H1 (cell line): ENCODE results near the gene THG1L. TPM values are rescaled to one million over a fixed set of nuclear protein-coding genes. Genes with fewer than 3 reads are reported as not detected.
A peak's percentile ranks its signal among the peaks of the same experiment; 100 is the strongest.

ENCODE experiments used
- CTCF ChIA-PET: fragments of 300-600 bp; sonication (Branson Sonifier 250); formaldehyde crosslinking; loops from one replicate; lab custom pipeline; 2021; ENCODE audit not compliant: partially characterized antibody; lab: Charles Lee
- POLR2A ChIA-PET: fragments of 300-600 bp; sonication (Branson Sonifier 250); formaldehyde crosslinking; loops from one replicate; lab custom pipeline; 2021; ENCODE audit warnings: inconsistent platforms; ENCODE audit not compliant: partially characterized antibody; lab: Charles Lee
- DNase-seq, 2 experiments: peaks; one replicate each; pipeline versions ENCODE4 v3.0.0 to v3.0.0-alpha.2; 2010 to 2022; ENCODE audit warnings: low spot score in 2 of 2, low read depth in 1 of 2, mixed read lengths in 1 of 2
- FAIRE-seq: peaks from 2 replicates; lab custom pipeline; 2011; peaks lifted over from hg19 to GRCh38; lab: Jason Lieb, UNC
- H2AFZ ChIP-seq: 2 replicates; pipeline ENCODE4 v1.8.1; 2012; ENCODE audit warnings: low read length, inconsistent platforms
- H2AK5ac ChIP-seq: 2 replicates; pipeline ENCODE4 v1.6.1; 2013; ENCODE audit warnings: low read depth, low read length
- H2BK120ac ChIP-seq: replicated peaks from 2 replicates; pipeline ENCODE3; 2013; ENCODE audit warnings: low read depth, low read length, inconsistent platforms
- H2BK12ac ChIP-seq: 2 replicates; pipeline ENCODE4 v1.6.1; 2013; ENCODE audit warnings: low read depth, low read length
- H2BK15ac ChIP-seq: 2 replicates; pipeline ENCODE4 v1.6.1; 2013; ENCODE audit warnings: low read length
- H2BK20ac ChIP-seq: 2 replicates; pipeline ENCODE4 v1.6.1; 2013; ENCODE audit warnings: low read length
- H2BK5ac ChIP-seq: 2 replicates; pipeline ENCODE4 v1.6.1; 2013; ENCODE audit warnings: low read depth, low read length
- H3K14ac ChIP-seq: 2 replicates; pipeline ENCODE4 v1.6.1; 2013; ENCODE audit warnings: inconsistent platforms; ENCODE audit not compliant: insufficient read length
- H3K18ac ChIP-seq: 2 replicates; pipeline ENCODE4 v1.6.1; 2013; ENCODE audit warnings: low read length; ENCODE audit errors: extremely low read depth
- H3K23ac ChIP-seq: 2 replicates; pipeline ENCODE4 v1.6.1; 2013; ENCODE audit warnings: inconsistent platforms; ENCODE audit not compliant: insufficient read length
- H3K23me2 ChIP-seq: 2 replicates; pipeline ENCODE4 v1.6.1; 2013; ENCODE audit warnings: low read depth, low read length
- H3K27ac ChIP-seq: 2 replicates; pipeline ENCODE4 v1.6.1; 2011; ENCODE audit warnings: low read depth, low read length, inconsistent platforms
- H3K27me3 ChIP-seq, 4 experiments: replicated peaks in 1 of 4; 1 replicate in 1 of 4; 2 replicates in 3 of 4; pipeline versions ENCODE4 v1.6.1 to v1.8.1; 2011 to 2013; ENCODE audit warnings: low read length in 3 of 4, mild to moderate bottlenecking in 3 of 4, inconsistent platforms in 2 of 4, mixed read lengths in 2 of 4, moderate library complexity in 1 of 4; ENCODE audit not compliant: control insufficient read depth in 3 of 4, insufficient read depth in 3 of 4; ENCODE audit errors: extremely low read depth in 1 of 4
- H3K36me3 ChIP-seq, 4 experiments: 2 replicates each; pipeline versions ENCODE4 v1.6.1 to v1.8.1; 2011 to 2013; ENCODE audit warnings: mild to moderate bottlenecking in 4 of 4, low read length in 3 of 4, moderate library complexity in 2 of 4, control low read depth in 1 of 4, inconsistent platforms in 1 of 4; ENCODE audit not compliant: insufficient read depth in 4 of 4, control insufficient read depth in 2 of 4
- H3K4ac ChIP-seq: replicated peaks from 2 replicates; pipeline ENCODE3; 2013; ENCODE audit warnings: low read length, low read depth, mixed read lengths, inconsistent platforms; ENCODE audit not compliant: insufficient read length
- H3K4me1 ChIP-seq, 4 experiments: replicated peaks in 1 of 4; 1 replicate in 1 of 4; 2 replicates in 3 of 4; pipeline versions ENCODE4 v1.6.1 to v1.8.1; 2011 to 2013; ENCODE audit warnings: low read length in 3 of 4, inconsistent platforms in 2 of 4, mixed read lengths in 1 of 4; ENCODE audit not compliant: insufficient read depth in 4 of 4, control insufficient read depth in 3 of 4
- H3K4me2 ChIP-seq, 2 experiments: 2 replicates each; pipeline versions ENCODE4 v1.6.1 to v1.8.1; 2011 to 2013; ENCODE audit warnings: low read depth in 2 of 2, low read length in 2 of 2, control low read depth in 1 of 2, inconsistent platforms in 1 of 2, mild to moderate bottlenecking in 1 of 2; ENCODE audit not compliant: insufficient read depth in 1 of 2
- H3K4me3 ChIP-seq, 4 experiments: fragments of 200-600, 300-600 bp in 1 of 4; sonication (generic), shearing (Covaris generic), sonication (Bioruptor Twin) in 1 of 4; 2 replicates each; pipeline versions ENCODE4 v1.5.1 to v1.8.1; 2011 to 2016; ENCODE audit warnings: low read length in 4 of 4, low read depth in 3 of 4, control low read depth in 2 of 4, inconsistent platforms in 2 of 4, mild to moderate bottlenecking in 2 of 4, mixed read lengths in 1 of 4, moderate library complexity in 1 of 4; ENCODE audit not compliant: insufficient read depth in 2 of 4; ENCODE audit errors: extremely low read depth in 1 of 4
- H3K56ac ChIP-seq: replicated peaks from 2 replicates; pipeline ENCODE3; 2013; ENCODE audit warnings: low read depth, mild to moderate bottlenecking, mixed read lengths, low read length, inconsistent platforms; ENCODE audit not compliant: insufficient read length
- H3K79me1 ChIP-seq: 2 replicates; pipeline ENCODE4 v1.6.1; 2013; ENCODE audit warnings: low read depth, low read length, control low read depth
- H3K79me2 ChIP-seq, 2 experiments: 2 replicates each; pipeline versions ENCODE4 v1.6.1 to v1.8.1; 2012 to 2013; ENCODE audit warnings: low read length in 2 of 2, mild to moderate bottlenecking in 2 of 2, inconsistent platforms in 1 of 2; ENCODE audit not compliant: insufficient read depth in 2 of 2, control insufficient read depth in 1 of 2
- H3K9ac ChIP-seq, 4 experiments: replicated peaks in 1 of 4; 1 replicate in 1 of 4; 2 replicates in 3 of 4; pipeline versions ENCODE4 v1.6.1 to v1.8.1; 2011 to 2013; ENCODE audit warnings: low read depth in 3 of 4, low read length in 3 of 4, control low read depth in 2 of 4, mild to moderate bottlenecking in 2 of 4, moderate library complexity in 2 of 4, inconsistent platforms in 1 of 4; ENCODE audit errors: extremely low read depth in 1 of 4
- H3K9me3 ChIP-seq, 2 experiments: 2 replicates each; pipeline versions ENCODE4 v1.6.1 to v1.8.1; 2012 to 2013; ENCODE audit warnings: mild to moderate bottlenecking in 2 of 2, moderate library complexity in 2 of 2, control low read depth in 1 of 2, inconsistent platforms in 1 of 2, low read depth in 1 of 2, low read length in 1 of 2, mixed read lengths in 1 of 2; ENCODE audit not compliant: insufficient read depth in 2 of 2
- H4K20me1 ChIP-seq, 2 experiments: replicated peaks in 1 of 2; 2 replicates each; pipeline versions ENCODE3 to v1.8.1; 2011 to 2013; ENCODE audit warnings: inconsistent platforms in 2 of 2, low read length in 2 of 2, mild to moderate bottlenecking in 1 of 2; ENCODE audit not compliant: insufficient read depth in 2 of 2, control insufficient read depth in 1 of 2
- H4K5ac ChIP-seq: 2 replicates; pipeline ENCODE4 v1.6.1; 2013; ENCODE audit warnings: low read length, low read depth, mixed read lengths, inconsistent platforms; ENCODE audit not compliant: insufficient read length
- H4K8ac ChIP-seq: 2 replicates; pipeline ENCODE4 v1.8.0; 2013; ENCODE audit warnings: mild to moderate bottlenecking, moderate library complexity, low read length, inconsistent platforms; ENCODE audit not compliant: insufficient read depth; ENCODE audit errors: extremely low read depth
- H4K91ac ChIP-seq: replicated peaks from 2 replicates; pipeline ENCODE3; 2013; ENCODE audit warnings: low read length, mixed read lengths, inconsistent platforms; ENCODE audit not compliant: insufficient read length
- ATF2 ChIP-seq: IDR thresholded peaks from 2 replicates; pipeline ENCODE4 v1.6.1; 2012; ENCODE audit warnings: low read length, inconsistent platforms
- KDM5A ChIP-seq: fragments of 200-600 bp; IDR thresholded peaks from 2 replicates; pipeline ENCODE4 v1.7.1; 2012; ENCODE audit warnings: mild to moderate bottlenecking, low read length, inconsistent platforms, mixed read lengths
- MAX ChIP-seq: IDR thresholded peaks from 2 replicates; pipeline ENCODE4 v1.6.1; 2012; ENCODE audit warnings: inconsistent platforms
- SP1 ChIP-seq: IDR thresholded peaks from 2 replicates; pipeline ENCODE4 v1.6.1; 2011; ENCODE audit warnings: low read depth, low read length
- TBP ChIP-seq: IDR thresholded peaks from 2 replicates; pipeline ENCODE4 v1.6.1; 2011; ENCODE audit warnings: low read depth, low read length, improper control_type of control experiment
- WGBS, 2 experiments: shearing (Covaris generic) in 1 of 2; methylation state at CpG; one replicate each; pipeline versions ENCODE4 v1.1.6 to v1.1.7; 2013 to 2015; ENCODE audit warnings: low lambda C conversion rate in 2 of 2, mixed read lengths in 2 of 2, inconsistent platforms in 1 of 2, low coverage in 1 of 2, missing lambda C conversion rate in 1 of 2; ENCODE audit not compliant: insufficient replicate concordance in 2 of 2, insufficient coverage in 1 of 2, insufficient read length in 1 of 2; ENCODE audit errors: extremely low coverage in 1 of 2, missing lambda C conversion rate in 1 of 2; 5-methylcytosine and 5-hydroxymethylcytosine counted together
- long read RNA-seq, 2 experiments: library from RNA in 1 of 2; library from capped mRNA in 1 of 2; stranded (forward); transcript quantifications; one replicate each; pipeline ENCODE4 v2.0.0, GENCODE V29; 2021; ENCODE audit warnings: inconsistent platforms in 1 of 2
- polyA minus RNA-seq, 3 experiments: library from RNA; depleted of rRNA, polyadenylated mRNA; stranded (reverse); fragments of >200 nt; gene quantifications; 1 replicate in 2 of 3; 2 replicates in 1 of 3; pipeline ENCODE4 v1.2.3, GENCODE V29; 2011
- polyA plus RNA-seq, 7 experiments: library from polyadenylated mRNA; depleted of rRNA in 3 of 7; stranded (reverse) in 5 of 7; unstranded in 2 of 7; fragments of >200 nt in 5 of 7; fragments of 200-250 nt in 2 of 7; gene quantifications; 1 replicate in 5 of 7; 2 replicates in 1 of 7; 4 replicates in 1 of 7; pipeline versions ENCODE4 v1.2.1 to v1.2.3, GENCODE V29; 2011 to 2013; ENCODE audit warnings: missing spikeins in 2 of 7, mixed read lengths in 2 of 7
- total RNA-seq: library from RNA; stranded (reverse); fragmentation: NEBNext Ultra II Directional; extraction: Animal tissue kit (Norgen Biotek cat#: 25700); gene quantifications from 2 replicates; pipeline ENCODE4 v1.2.1, GENCODE V29; 2021

THG1L gene
- 12.4 and 13.0 TPM in 2 replicates for total RNA-seq
- polyA plus RNA-seq (2011; rRNA removed): 7.1 and 8.1 TPM in 2 replicates
- polyA plus RNA-seq (2011; cell fraction: cytosol; rRNA removed): 17.3 TPM
- polyA plus RNA-seq (2011; cell fraction: nucleus; rRNA removed): 9.2 TPM
- 15.5 to 24.2 TPM (median 16.5 TPM) in 4 replicates for polyA plus RNA-seq (2012, experiment 1 of 2)
- 2.2 TPM for polyA plus RNA-seq (2012, experiment 2 of 2)
- polyA plus RNA-seq (2013, experiment 1 of 2): 8.4 TPM
- 7.6 TPM for polyA plus RNA-seq (2013, experiment 2 of 2)
- 21.2 and 29.0 TPM in 2 replicates for polyA minus RNA-seq (2011; rRNA and poly(A)+ RNA removed)
- polyA minus RNA-seq (2011; cell fraction: cytosol; rRNA and poly(A)+ RNA removed): 14.9 TPM
- 14.7 TPM for polyA minus RNA-seq (2011; cell fraction: nucleus; rRNA and poly(A)+ RNA removed)
- long read RNA-seq, experiment 1, transcript THG1L-201 (6 exons, 3,107 nt): major isoform, 5 of 10 reads
- long read RNA-seq, experiment 1, partial matches to known transcripts: 1 of 10 reads
- long read RNA-seq, experiment 1, other reads (novel, unspliced or antisense): 4 of 10 reads
- long read RNA-seq, experiment 2, transcript THG1L-201 (6 exons, 3,107 nt): major isoform, 7 of 15 reads
- long read RNA-seq, experiment 2, partial matches to known transcripts: 0 of 15 reads
- long read RNA-seq, experiment 2, other reads (novel, unspliced or antisense): 8 of 15 reads

DNA sequence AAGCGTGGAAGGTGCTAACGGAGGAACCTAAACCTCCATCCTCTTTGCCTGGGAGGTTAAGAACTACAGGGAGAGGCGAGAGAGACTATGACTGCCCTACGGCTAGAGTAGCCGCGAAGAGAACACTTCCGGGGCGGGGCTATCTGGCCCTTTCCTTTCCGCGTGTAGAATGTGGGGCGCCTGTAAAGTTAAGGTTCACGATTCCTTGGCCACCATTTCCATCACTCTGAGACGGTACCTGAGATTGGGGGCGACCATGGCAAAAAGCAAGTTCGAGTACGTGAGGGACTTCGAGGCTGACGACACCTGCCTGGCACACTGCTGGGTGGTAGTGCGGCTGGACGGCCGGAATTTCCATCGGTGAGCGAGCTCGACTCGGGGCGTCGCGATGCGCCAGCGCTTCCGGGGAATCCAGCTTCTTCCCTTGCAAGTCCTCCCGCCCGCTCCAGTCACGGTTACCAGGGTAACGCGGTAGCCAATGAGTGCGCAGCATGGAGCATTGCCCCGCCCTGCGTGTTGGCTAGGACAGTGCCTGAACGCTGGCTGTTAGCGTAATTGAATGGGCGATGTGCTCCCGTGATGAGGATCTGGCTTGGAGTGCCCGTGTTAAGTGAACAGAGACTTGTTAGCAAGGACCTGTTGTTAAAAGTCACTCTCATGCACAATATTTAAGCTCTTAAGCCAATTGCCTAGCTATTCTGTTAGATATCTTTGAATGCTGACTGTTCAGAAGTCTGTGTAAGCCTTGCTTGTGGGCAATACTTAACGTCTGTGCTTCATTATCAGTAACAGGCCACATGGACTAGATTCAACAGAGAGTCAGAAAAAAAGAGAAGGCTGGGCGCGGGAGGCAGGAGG, at the start of gene THG1L:
Gene THG1L (plus strand): TSS at position 149 of the 858 bp plus-strand sequence. CDS start 21 bp downstream, at position 170.
- no peaks in the 10 kb centered on the region for H4K20me1 ChIP-seq
- H2BK12ac ChIP-seq: peak within 1 kb of the TSS; percentile 89
- POLR2A ChIA-PET: interaction anchor here (1.0 to 1.8 kb wide), 7 partner anchors 9 to 262 kb away, joined by 3 to 10 read pairs (median 4); partner anchors contain the start of gene LSM11
- H3K18ac ChIP-seq: peak within 1 kb of the TSS; percentile 98; the same call in 1 of the 2 replicates
- 5% methylated on average over 47 of the region's 47 CpGs; no CpG with 5 or more reads in 1 of the 2 experiments for WGBS, 2 experiments
- H3K27ac ChIP-seq: peak within 1 kb of the TSS; percentile 96
- no peaks in the 10 kb centered on the region for H3K9me3 ChIP-seq
- H2AK5ac ChIP-seq: no peak within 1 kb of the TSS
- CTCF ChIA-PET: interaction anchor here (0.9 to 2.9 kb wide), 6 partner anchors 12 to 389 kb away, joined by 3 to 11 read pairs (median 4); partner anchors contain the start of gene LSM11
- H3K4me2 ChIP-seq: peak within 1 kb of the TSS; percentile 70 to 77
- H3K9ac ChIP-seq: peak within 1 kb of the TSS in 3 of 4 experiments; percentile 84 to 99 (median 94); a peak in 6 of 7 replicates
- peaks cover 4% of the 10 kb centered on the region; the same call in 1 of the 2 replicates for H3K23me2 ChIP-seq
- peak within 1 kb of the TSS; percentile 99 for H2AFZ ChIP-seq
- no peak within 1 kb of the TSS for H3K14ac ChIP-seq
- no peaks in the 10 kb centered on the region; a peak in 1 of 4 replicates for H3K79me2 ChIP-seq
- H4K8ac ChIP-seq: peak within 1 kb of the TSS; percentile 98; the same call in 1 of the 2 replicates
- FAIRE-seq: peak; percentile 68
- peak within 1 kb of the TSS; percentile 98 for H4K5ac ChIP-seq
- no peak within 1 kb of the TSS for H3K4ac ChIP-seq
- H4K91ac ChIP-seq: peak within 1 kb of the TSS; percentile 96
- H2BK15ac ChIP-seq: no peak within 1 kb of the TSS; the same call in 1 of the 2 replicates
- peak within 1 kb of the TSS; percentile 96 for H2BK5ac ChIP-seq
- H3K36me3 ChIP-seq: peaks cover 0 to 26% (median 6%) of the 10 kb centered on the region in 4 experiments; a peak in 5 of 8 replicates
- H3K23ac ChIP-seq: no peak within 1 kb of the TSS
- H3K56ac ChIP-seq: peak within 1 kb of the TSS; percentile 50
- no peak within 1 kb of the TSS for H2BK20ac ChIP-seq
- H3K27me3 ChIP-seq: no peaks in the 10 kb centered on the region
- no peak within 1 kb of the TSS for H2BK120ac ChIP-seq
- H3K4me3 ChIP-seq: peak within 1 kb of the TSS; percentile 79 to 98 (median 90)
- no peaks in the 10 kb centered on the region for H3K79me1 ChIP-seq
- H3K4me1 ChIP-seq: no peaks in the 10 kb centered on the region
- peak; percentile 94 to 100 for DNase-seq
- TF ChIP-seq MAX (peak; percentile 76), KDM5A (no peak), ATF2 (0 out of 2 replicates have a peak, but pooled peaks have one; percentile 21), SP1 (peak; percentile 67; the same call in 1 of the 2 replicates), TBP (peak; percentile 21)
